GM10248 (cell line): ENCODE results near the gene C19orf67.

ENCODE experiments used
- CTCF ChIA-PET: fragments of 300-600 bp; sonication (Branson Sonifier 250); formaldehyde crosslinking; extraction: SDS; loops from one replicate; lab custom pipeline; 2021; ENCODE audit warnings: antibody characterized with exemption; lab: Yijun Ruan, JAX
- POLR2A ChIA-PET: fragments of 350-650 bp; sonication (Branson Sonifier 250); formaldehyde crosslinking; extraction: SDS; loops from one replicate; lab custom pipeline; 2020; ENCODE audit warnings: antibody characterized with exemption; lab: Yijun Ruan, JAX
- DNase-seq: peaks from one replicate; pipeline ENCODE4 v3.0.0; 2012; ENCODE audit errors: extremely low spot score
- TF ChIP-seq, protein P1 (sequence below): IDR thresholded peaks from 2 replicates; pipeline ENCODE4 v1.5.1; 2012; ENCODE audit warnings: mild to moderate bottlenecking, low read depth; ENCODE audit errors: extremely low read depth, missing control alignments, control extremely low read depth

The C19orf67 gene

DNA sequence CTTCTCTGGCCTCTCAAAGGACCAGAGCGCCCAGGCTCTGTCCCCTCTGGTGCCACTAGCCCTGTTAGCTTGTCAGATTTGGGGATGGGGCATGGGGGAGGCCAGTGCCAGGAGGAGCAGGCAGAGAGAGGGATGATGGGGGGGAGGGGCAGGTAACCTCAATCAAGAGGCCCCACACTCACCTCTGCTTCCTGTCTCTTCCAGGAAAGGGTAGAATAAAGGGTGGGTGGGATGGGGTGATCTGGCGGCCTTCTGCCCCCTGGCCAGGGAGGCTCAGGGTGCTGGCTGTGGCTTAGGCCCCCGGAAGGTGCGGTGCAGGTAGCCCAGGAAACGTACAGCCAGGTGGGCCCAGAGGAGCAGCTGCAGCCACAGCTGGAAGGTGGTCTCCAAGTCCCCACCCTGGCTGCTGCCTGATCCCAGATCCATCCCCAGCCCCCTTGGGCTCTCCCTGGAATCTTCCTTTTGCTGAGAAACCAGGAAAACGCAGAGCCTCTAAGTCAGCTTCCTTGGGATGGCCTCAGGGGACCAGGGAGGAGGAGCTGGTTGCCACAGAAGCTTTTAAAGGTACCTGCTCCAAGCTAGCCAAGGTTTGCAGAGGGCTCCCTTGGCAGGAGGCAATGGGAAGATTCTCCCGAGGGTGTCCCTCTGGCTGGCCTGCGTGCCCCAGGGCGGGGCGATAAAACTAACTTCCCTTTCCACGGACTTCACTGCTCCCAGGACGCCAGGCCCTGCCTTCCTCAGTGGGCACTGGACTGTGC, 26.6 kb upstream of the C19orf67 start:
- ChIA-PET POLR2A (no interaction called here), CTCF (interaction anchor here (1.1 to 5.0 kb wide), 3 partner anchors 10 to 69 kb away, joined by 3 to 48 read pairs (median 11); no protein-coding TSS in a partner anchor)
- no peak for DNase-seq
- TF ChIP-seq, protein P1, sequence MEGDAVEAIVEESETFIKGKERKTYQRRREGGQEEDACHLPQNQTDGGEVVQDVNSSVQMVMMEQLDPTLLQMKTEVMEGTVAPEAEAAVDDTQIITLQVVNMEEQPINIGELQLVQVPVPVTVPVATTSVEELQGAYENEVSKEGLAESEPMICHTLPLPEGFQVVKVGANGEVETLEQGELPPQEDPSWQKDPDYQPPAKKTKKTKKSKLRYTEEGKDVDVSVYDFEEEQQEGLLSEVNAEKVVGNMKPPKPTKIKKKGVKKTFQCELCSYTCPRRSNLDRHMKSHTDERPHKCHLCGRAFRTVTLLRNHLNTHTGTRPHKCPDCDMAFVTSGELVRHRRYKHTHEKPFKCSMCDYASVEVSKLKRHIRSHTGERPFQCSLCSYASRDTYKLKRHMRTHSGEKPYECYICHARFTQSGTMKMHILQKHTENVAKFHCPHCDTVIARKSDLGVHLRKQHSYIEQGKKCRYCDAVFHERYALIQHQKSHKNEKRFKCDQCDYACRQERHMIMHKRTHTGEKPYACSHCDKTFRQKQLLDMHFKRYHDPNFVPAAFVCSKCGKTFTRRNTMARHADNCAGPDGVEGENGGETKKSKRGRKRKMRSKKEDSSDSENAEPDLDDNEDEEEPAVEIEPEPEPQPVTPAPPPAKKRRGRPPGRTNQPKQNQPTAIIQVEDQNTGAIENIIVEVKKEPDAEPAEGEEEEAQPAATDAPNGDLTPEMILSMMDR: no peak

DNA sequence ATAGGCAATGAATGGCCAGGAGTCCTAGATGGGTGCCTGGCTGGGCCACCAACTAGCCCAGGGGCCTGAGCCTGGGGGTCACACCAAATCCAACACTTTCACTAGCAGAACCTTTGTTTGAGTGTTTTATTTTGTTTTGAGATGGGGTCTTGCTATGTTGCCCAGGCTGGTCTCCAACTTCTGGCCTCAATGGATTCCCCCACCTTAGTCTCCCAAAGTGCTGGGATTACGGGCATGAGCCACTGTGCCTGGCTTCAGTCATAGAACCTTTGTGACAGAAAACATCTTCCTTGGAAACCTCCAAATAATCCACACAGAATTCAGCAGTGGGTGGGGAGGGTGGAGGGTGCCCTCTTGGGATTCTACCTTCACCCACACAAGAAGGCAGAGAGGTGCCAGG, 25.9 kb upstream of the C19orf67 start:
- no peak for DNase-seq
- ChIA-PET POLR2A (no interaction called here), CTCF (interaction anchor here (1.1 kb wide), 1 partner anchor 39 kb away, joined by 3 read pairs; the partner anchor contains the start of gene MISP3)
- TF ChIP-seq, protein P1: no peak

DNA sequence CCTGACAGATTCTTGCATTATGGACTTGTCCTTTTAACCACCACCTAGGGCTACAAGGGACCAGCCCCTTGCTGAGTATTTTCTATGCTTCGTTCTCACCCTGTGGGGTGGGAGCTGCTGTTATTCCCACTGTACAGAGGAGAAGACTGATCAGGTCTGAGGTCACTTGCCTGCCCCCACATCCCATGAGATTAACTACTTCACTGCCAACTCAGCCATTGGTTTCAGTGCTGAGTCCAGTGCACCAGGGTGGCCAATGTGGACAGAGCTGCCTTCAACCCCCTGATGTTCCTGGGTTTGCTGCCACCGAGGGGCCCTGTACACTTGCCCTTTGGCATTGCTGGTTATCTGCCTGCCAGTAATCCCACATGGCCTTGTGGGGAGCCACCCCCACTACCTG, 25.1 kb upstream of the C19orf67 start:
- TF ChIP-seq, protein P1: no peak
- ChIA-PET POLR2A (no interaction called here), CTCF (interaction anchor here (0.8 to 1.9 kb wide), 4 partner anchors 26 to 200 kb away, joined by 3 to 5 read pairs (median 3); partner anchors contain the start of genes ASF1B and MISP3)
- no peak for DNase-seq

DNA sequence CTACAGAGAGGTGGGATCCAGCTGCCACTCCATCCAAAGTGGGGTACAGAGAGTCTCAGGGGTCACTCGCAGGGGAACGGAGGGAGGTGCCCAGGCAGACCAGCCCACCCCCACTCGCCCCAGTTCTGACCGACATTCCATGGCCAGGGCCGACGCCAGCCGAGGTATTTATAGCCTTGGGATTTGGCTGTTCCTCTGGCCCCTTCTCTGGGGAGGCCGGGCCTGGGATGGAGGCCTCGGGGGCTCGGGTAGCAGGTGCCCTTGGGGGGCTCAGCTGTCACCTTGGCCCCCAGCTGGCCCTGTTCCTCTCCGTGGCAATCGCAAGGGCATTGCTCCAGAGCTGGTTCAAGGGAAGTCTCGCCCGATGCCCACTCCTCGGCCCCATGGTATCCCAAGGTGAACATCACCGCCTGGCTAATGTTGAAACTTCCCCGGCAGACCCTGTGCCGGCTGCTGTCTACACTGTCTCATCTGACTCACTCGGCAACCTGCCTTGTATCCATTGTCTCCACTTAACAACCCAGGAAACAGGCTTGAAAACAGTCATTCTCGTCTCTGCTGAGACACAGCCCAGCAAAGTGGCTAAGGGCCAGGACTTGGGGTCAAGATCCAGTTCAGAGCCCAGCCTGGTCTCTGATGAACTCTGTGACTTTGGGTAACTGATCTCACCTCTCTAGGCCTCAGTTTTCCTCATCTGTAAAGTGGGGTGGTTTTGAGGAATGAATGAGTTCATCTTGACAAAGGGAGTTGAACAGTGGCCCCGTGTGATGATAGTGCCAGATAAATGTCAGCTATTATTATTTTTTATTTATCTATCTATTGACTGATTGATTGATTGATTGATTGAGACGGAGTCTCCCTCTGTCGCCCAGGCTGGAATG, 22.2 kb upstream of the C19orf67 start:
- POLR2A ChIA-PET: no interaction called here
- TF ChIP-seq, protein P1: no peak
- CTCF ChIA-PET: interaction anchor here (0.6 to 10.0 kb wide), 5 partner anchors 7 to 262 kb away, joined by 3 to 48 read pairs (median 3); partner anchors contain the start of gene ASF1B
- DNase-seq: no peak

DNA sequence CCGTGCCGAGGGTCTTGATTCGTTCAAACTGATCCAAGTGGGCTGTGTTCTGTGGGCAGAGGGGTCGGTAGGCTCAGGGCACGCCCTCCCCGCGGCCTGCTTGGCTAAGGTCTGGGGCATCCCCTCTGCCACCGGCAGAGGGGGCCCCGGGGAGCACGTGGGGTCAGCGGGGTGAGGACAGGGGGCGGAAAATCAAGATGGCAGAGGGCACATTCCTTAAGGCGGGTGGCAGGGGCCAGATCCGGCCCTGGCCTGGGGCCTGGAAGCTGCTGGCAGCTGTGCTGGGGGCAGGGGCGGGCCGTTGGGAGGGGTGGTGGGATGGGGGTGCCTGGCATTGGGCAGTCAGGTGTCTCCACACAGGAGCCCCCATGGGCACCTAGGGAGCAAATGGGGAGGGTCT, 21.3 kb upstream of the C19orf67 start:
- ChIA-PET POLR2A (no interaction called here), CTCF (interaction anchor here (1.7 to 10.0 kb wide), 2 partner anchors 8 to 30 kb away, joined by 6 to 48 read pairs; partner anchors contain the start of gene ASF1B)
- DNase-seq: no peak
- TF ChIP-seq, protein P1: no peak

DNA sequence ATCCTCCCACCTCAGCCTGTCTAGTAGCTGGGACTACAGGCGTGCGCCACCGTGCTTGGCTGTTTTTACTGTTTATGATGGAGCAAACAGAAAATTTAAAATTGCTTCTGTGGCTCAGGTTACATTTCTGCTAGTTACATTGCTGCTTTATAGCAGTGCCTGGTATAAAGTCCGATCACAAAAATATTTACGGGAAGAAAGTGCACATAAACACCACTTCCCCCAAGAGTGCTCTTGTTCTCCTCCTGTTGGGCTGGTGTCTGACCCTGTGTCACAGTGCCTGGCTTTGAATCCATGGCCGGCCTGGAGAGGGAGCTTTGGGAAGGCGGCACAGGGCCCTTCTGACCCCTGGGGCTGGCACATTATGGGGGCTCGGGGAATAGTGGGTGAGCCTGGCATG, 20.1 kb upstream of the C19orf67 start:
- TF ChIP-seq, protein P1: no peak
- CTCF ChIA-PET: interaction anchor here (10.0 kb wide), 1 partner anchor 9 kb away, joined by 48 read pairs; a partner anchor contains a TSS
- DNase-seq: no peak
- POLR2A ChIA-PET: interaction anchor here (1.0 kb wide), 1 partner anchor 14 kb away, joined by 3 read pairs; no protein-coding TSS in a partner anchor
